Thyroid gland (tissue), 4 donors: ENCODE measurements around the gene TOM1. TPM values are rescaled to one million over a fixed set of nuclear protein-coding genes. Genes with fewer than 3 reads are reported as not detected.
A peak's percentile ranks its signal among the peaks of the same experiment; 100 is the strongest.

ENCODE experiments used
- DNase-seq, 2 donors: peaks; one replicate each; pipeline ENCODE4 v3.0.0-alpha.2; 2019
- H3K27ac ChIP-seq, 3 donors: fragments of 200-600 bp; sonication (generic); 1 replicate in 2 of 3; 2 replicates in 1 of 3; pipeline ENCODE4 v1.5.1; 2016 to 2019; ENCODE audit warnings: mild to moderate bottlenecking in 1 of 3, moderate library complexity in 1 of 3
- H3K27me3 ChIP-seq: fragments of 200-600 bp; sonication (generic); one replicate; pipeline ENCODE4 v1.5.1; 2019
- H3K36me3 ChIP-seq, 2 donors: fragments of 200-600 bp; sonication (generic); one replicate each; pipeline ENCODE4 v1.5.1; 2016 to 2019
- H3K4me1 ChIP-seq, 2 donors: fragments of 200-600 bp; sonication (generic); one replicate each; pipeline ENCODE4 v1.5.1; 2017 to 2019
- H3K4me3 ChIP-seq, 3 donors: fragments of 200-600 bp; sonication (generic); replicated peaks in 1 of 3; 1 replicate in 2 of 3; 2 replicates in 1 of 3; pipeline ENCODE4 v1.5.1; 2016; ENCODE audit warnings: mild to moderate bottlenecking in 1 of 3
- H3K9me3 ChIP-seq: fragments of 200-600 bp; sonication (generic); one replicate; pipeline ENCODE4 v1.5.1; 2017
- CTCF ChIP-seq, 6 experiments: fragments of 200-600 bp in 3 of 6; fragments of 450-650 bp in 3 of 6; sonication (generic) in 3 of 6; IDR thresholded peaks; one replicate each; pipeline ENCODE4 v1.5.1; 2016 to 2019; ENCODE audit warnings: antibody characterized with exemption in 6 of 6, mild to moderate bottlenecking in 2 of 6, inconsistent platforms in 1 of 6, moderate library complexity in 1 of 6
- POLR2A ChIP-seq, 2 donors: fragments of 450-650 bp; IDR thresholded peaks; one replicate each; pipeline ENCODE4 v1.6.1; 2017; ENCODE audit warnings: antibody characterized with exemption in 2 of 2, mild to moderate bottlenecking in 2 of 2, moderate library complexity in 1 of 2
- WGBS, 2 donors: methylation state at CpG; one replicate each; pipeline ENCODE4 v1.1.5; 2017; 5-methylcytosine and 5-hydroxymethylcytosine counted together
- intact Hi-C: fragments of 100-400 bp; cut with DNase I; formaldehyde crosslinking; loops from one replicate; pipeline ENCODE4 v1.15.1; 2023
- total RNA-seq, 4 donors: library from RNA; depleted of rRNA; stranded (reverse); fragments of >200 nt; gene quantifications; one replicate each; pipeline ENCODE4 v1.2.3, GENCODE V29; 2016

Gene TOM1
- total RNA-seq, 4 donors from 2014 or later, result 60.5 to 87.1 (median 79.9) TPM

GRCh38 chr22:35330258-35330861 is 30.7 kb downstream of the TOM1 start:
- peak; percentile 44 to 45 for DNase-seq
- Histone ChIP-seq H3K9me3 (no peaks in the 10 kb centered on the region), H3K27ac (peak overlapping the region in 2 of 3 donors; percentile 1 to 35), H3K4me3 (no peak overlapping the region), H3K27me3 (no peaks in the 10 kb centered on the region), H3K4me1 (peaks cover 0 to 8% of the 10 kb centered on the region in 2 donors), H3K36me3 (peaks cover 73 to 77% of the 10 kb centered on the region in 2 donors)
- TF ChIP-seq POLR2A (IDR thresholded peaks at IDR 0.05) (no peak), CTCF (IDR thresholded peaks at IDR 0.05) (no peak)
- intact Hi-C loops, result no loop called here
- WGBS, 2 donors, result 79 to 84% methylated on average over 16 of the region's 16 CpGs

- H3K27ac ChIP-seq, result no peak overlapping the region
- H3K4me3 ChIP-seq, result no peak overlapping the region
- intact Hi-C loops, result no loop called here
- DNase-seq, result no peak
- H3K4me1 ChIP-seq, result peaks cover 0 to 8% of the 10 kb centered on the region in 2 donors
- WGBS, 2 donors, result 93 to 98% methylated on average over 6 of the region's 6 CpGs
- TF ChIP-seq CTCF (IDR thresholded peaks at IDR 0.05) (no peak), POLR2A (IDR thresholded peaks at IDR 0.05) (no peak)
- no peaks in the 10 kb centered on the region for H3K27me3 ChIP-seq
- H3K36me3 ChIP-seq, result peaks cover 68 to 76% of the 10 kb centered on the region in 2 donors
- no peaks in the 10 kb centered on the region for H3K9me3 ChIP-seq
Observed at GRCh38 chr22:35332278-35332677, 32.6 kb downstream of the TOM1 start.

GRCh38 chr22:35333220-35333619 is 33.5 kb downstream of the TOM1 start:
- Histone ChIP-seq H3K9me3 (no peaks in the 10 kb centered on the region), H3K4me1 (peaks cover 0 to 8% of the 10 kb centered on the region in 2 donors), H3K27ac (no peak overlapping the region), H3K4me3 (no peak overlapping the region), H3K36me3 (peaks cover 66 to 74% of the 10 kb centered on the region in 2 donors), H3K27me3 (no peaks in the 10 kb centered on the region)
- no peak for TF ChIP-seq CTCF (IDR thresholded peaks at IDR 0.05)
- TF ChIP-seq POLR2A (IDR thresholded peaks at IDR 0.05), result no peak
- no peak for DNase-seq
- intact Hi-C loops, result no loop called here
- WGBS, 2 donors, result 87 to 92% methylated on average over 2 to 4 of the region's 7 CpGs

- Histone ChIP-seq H3K27me3 (no peaks in the 10 kb centered on the region), H3K27ac (no peak overlapping the region), H3K4me3 (no peak overlapping the region), H3K9me3 (no peaks in the 10 kb centered on the region), H3K36me3 (peaks cover 72 to 78% of the 10 kb centered on the region in 2 donors), H3K4me1 (peaks cover 0 to 8% of the 10 kb centered on the region in 2 donors)
- 77 to 79% methylated on average over 7 to 8 of the region's 9 CpGs for WGBS, 2 donors
- TF ChIP-seq CTCF (IDR thresholded peaks at IDR 0.05), result no peak
- no peak for TF ChIP-seq POLR2A (IDR thresholded peaks at IDR 0.05)
- DNase-seq, result no peak
- intact Hi-C loops, result no loop called here
Observed at GRCh38 chr22:35334004-35334403, 34.3 kb downstream of the TOM1 start.

GRCh38 chr22:35335468-35335867 is 35.8 kb downstream of the TOM1 start:
- H3K9me3 ChIP-seq, result no peaks in the 10 kb centered on the region

More at GRCh38 chr22:35335468-35335867, 35.8 kb downstream of the TOM1 start:
- DNase-seq, result no peak
- TF ChIP-seq CTCF (IDR thresholded peaks at IDR 0.05) (no peak), POLR2A (IDR thresholded peaks at IDR 0.05) (no peak)
- H3K4me3 ChIP-seq, result no peak overlapping the region
- H3K4me1 ChIP-seq, result peaks cover 0 to under 1% of the 10 kb centered on the region in 2 donors
- H3K27ac ChIP-seq, result no peak overlapping the region
- 85 to 94% methylated on average over 6 to 7 of the region's 7 CpGs for WGBS, 2 donors
- H3K36me3 ChIP-seq, result peaks cover 74 to 76% of the 10 kb centered on the region in 2 donors
- intact Hi-C loops, result no loop called here
- H3K27me3 ChIP-seq, result no peaks in the 10 kb centered on the region
